ENCODE data around the gene GNAQ.

DNA sequence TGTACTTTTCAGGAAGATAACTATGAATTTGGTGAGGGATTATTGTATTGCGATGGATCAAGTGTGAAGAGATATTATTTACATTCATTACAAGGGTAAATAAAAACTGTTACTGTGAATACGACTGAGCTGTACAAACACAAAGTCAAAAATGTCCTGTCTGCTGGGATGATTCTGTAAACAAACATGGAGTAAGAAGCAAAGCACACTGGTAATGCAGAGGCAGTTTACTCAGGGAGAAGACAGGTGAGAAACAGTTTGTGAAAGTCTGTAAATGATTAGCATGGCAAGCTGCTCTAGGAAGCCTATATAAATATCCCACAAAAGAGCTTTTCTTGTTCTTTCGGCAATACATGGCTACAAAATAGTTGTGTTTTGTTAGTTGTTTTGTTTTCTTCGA lies 268.0 kb downstream of the GNAQ start:
- TF ChIP-seq, protein P1, sequence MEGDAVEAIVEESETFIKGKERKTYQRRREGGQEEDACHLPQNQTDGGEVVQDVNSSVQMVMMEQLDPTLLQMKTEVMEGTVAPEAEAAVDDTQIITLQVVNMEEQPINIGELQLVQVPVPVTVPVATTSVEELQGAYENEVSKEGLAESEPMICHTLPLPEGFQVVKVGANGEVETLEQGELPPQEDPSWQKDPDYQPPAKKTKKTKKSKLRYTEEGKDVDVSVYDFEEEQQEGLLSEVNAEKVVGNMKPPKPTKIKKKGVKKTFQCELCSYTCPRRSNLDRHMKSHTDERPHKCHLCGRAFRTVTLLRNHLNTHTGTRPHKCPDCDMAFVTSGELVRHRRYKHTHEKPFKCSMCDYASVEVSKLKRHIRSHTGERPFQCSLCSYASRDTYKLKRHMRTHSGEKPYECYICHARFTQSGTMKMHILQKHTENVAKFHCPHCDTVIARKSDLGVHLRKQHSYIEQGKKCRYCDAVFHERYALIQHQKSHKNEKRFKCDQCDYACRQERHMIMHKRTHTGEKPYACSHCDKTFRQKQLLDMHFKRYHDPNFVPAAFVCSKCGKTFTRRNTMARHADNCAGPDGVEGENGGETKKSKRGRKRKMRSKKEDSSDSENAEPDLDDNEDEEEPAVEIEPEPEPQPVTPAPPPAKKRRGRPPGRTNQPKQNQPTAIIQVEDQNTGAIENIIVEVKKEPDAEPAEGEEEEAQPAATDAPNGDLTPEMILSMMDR (conservative IDR thresholded peaks at IDR 0.05 in 1 of 2, IDR thresholded peaks at IDR 0.05 in 1 of 2; ENCODE audit: extremely low read depth in 1 of 2, insufficient read depth in 1 of 2, low read depth in 1 of 2, low read length in 2 of 2) = no peak
- no peak for TF ChIP-seq EZH2 (IDR thresholded peaks at IDR 0.05; ENCODE audit: borderline replicate concordance, low read length)
